HG02884 (cell line): Measurements from ENCODE around the gene IZUMO1.
"Not testable (repeated sequence)": the region's sequence is repeated elsewhere in the genome, so short reads cannot be mapped to it uniquely, and the experiment has no call there.

Experiments
- ATAC-seq: cut with Tn5 transposase; IDR thresholded peaks from one replicate; pipeline ENCODE4 v1.9.1; 2021; ENCODE audit warnings: mild to moderate bottlenecking, moderate library complexity; ENCODE audit not compliant: unreplicated experiment

The IZUMO1 gene

GRCh38 chr19:48746738-48747575 is at the start of gene IZUMO1:
Gene IZUMO1 (minus strand): TSS chr19:48746909. CDS start chr19:48745859, 1,050 bp downstream.
- ATAC-seq: no peak

- no peak for ATAC-seq
These were observed 49.0 kb upstream of the IZUMO1 start for GRCh38 chr19:48795685-48796070.

GRCh38 chr19:48795055-48795684 is 48.5 kb upstream of the IZUMO1 start:
- peak; percentile 91 for ATAC-seq

DNA sequence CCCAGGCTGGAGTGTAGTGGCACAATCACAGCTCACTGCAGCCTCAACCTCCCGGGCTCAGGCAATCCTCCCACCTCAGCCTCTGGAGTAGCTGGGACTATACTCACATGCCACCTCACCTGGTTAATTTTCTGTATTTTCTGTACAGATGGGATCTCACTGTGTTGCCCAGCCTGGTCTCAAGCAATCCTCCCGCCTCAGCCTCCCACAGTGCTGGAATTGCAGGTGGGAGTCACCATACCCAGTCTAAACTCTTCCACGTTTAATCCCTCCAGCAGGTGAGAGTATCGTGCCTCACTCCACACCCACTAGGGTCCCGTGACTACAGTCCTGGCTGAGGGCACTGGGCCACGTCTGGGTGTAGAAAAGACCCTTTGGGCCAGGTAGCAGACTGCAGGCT is 47.6 kb upstream of the IZUMO1 start:
- no peak for ATAC-seq

GRCh38 chr19:48793271-48793670 is 46.6 kb upstream of the IZUMO1 start:
- no peak for ATAC-seq

- not testable (repeated sequence) for ATAC-seq
These were observed 40.6 kb upstream of the IZUMO1 start for GRCh38 chr19:48787331-48787730.

GRCh38 chr19:48786422-48786821 is 39.7 kb upstream of the IZUMO1 start:
- not testable (repeated sequence) for ATAC-seq

DNA sequence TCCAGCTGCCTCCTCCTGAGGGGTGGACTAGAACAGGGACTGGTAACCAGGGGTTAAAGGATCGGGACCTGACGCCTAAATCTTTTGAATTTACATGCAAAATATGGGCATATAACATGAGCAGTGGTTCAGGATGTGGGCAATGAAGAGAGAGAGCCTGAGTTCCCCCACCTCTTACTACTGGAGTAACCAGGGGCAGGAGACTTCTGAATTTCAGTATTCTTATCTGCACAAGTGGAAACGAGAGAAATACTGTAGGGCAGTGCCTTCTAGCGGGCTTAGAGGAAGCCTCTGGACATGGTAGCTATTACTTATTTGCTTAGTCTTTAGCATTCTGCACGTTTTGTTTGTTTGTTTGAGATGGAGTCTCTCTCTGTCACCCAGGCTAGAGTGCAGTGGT is 37.8 kb upstream of the IZUMO1 start:
- no peak for ATAC-seq

DNA sequence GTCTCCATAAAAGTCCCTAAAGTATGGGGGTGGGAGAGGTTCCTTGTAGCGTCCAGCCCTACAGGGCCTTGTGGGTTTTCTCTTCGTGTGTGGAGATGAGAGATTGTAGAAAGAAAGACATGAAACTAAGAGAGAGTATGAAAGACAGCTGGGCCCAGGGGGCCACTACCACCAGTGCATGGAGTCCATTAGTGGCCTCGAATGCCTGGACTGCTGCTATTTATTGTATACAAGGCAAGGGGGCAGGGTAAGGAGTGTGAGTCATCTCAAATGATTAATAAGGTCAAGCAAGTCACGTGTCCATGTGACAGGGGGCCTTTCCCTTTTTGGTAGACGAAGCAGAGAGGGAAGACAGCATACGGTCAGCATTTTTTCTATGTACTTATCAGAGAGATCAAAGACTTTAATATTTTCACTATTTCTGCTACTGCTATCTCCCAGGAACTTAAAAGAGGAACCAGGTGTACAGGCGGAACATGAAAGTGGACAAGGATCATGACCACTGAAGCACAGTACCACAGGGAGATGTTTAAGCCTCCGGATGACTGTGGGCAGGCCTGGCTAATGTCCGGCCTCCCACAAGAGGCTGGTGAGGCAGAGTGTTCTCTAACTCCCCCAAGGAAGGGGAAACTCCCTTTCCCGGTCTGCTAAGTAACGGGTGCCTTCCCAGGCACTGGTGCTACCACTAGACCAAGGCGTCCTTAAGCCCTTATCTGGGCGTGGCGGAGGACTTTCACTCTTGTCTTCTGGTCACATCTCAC is 34.1 kb upstream of the IZUMO1 start:
- no peak for ATAC-seq

DNA sequence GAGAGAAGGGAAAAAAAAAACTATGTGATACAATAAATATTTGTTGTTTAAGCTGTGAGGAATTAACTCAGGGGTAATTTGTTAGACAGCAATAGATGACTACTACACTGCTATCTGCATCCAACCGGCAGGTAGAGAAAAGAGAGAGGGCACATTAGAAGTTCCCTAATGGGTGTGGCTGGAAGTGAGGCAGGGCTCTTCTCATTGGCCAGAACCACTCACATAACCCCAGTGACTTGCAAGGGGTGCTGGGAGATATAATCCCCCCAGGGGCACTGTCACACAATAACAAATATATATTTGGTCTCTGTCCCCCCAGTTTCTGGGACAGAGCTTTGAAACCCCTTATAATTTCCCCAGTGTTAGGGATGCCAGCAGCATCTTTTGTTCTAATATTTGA is 32.9 kb upstream of the IZUMO1 start:
- ATAC-seq: no peak

DNA sequence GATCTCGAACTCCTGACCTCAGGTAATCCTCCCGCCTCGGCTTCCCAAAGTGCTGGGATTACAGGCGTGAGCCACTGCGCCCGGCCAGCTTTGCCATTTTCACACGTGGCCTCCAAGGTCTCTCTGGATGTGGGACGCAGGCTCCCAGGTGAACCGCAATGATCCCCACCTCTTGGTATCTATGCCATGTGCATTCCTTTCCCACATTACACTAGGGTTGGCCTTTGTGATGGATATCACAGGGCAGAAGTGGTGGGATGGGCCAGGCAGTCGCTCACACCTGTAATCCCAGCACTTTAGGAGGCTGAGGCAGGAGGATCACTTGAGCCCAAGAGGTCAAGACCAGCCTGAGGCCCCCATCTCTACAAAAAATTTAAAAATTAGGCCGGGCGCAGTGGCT is 31.0 kb upstream of the IZUMO1 start:
- ATAC-seq: no peak

DNA sequence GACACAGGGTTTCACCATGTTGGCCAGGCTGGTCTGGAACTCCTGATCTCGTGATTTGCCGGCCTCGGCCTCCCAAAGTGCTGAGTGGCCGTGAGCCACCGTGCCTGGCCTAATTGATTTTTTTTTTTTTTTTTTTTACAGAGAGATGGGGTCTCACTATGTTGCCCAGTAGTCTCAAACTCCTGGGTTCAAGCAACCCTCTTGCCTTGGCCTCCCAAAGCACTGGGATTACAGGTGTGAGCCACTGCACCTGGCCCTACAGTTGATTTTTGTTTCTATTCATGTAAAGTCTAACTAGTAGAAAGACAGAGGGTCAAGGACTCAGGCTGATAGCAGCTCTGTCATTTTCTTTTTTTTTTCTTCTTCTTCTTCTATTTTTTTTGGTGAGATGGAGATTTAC is 30.4 kb upstream of the IZUMO1 start:
- ATAC-seq: no peak

- ATAC-seq: no peak
These were observed 25.8 kb upstream of the IZUMO1 start for GRCh38 chr19:48772503-48772953.

DNA sequence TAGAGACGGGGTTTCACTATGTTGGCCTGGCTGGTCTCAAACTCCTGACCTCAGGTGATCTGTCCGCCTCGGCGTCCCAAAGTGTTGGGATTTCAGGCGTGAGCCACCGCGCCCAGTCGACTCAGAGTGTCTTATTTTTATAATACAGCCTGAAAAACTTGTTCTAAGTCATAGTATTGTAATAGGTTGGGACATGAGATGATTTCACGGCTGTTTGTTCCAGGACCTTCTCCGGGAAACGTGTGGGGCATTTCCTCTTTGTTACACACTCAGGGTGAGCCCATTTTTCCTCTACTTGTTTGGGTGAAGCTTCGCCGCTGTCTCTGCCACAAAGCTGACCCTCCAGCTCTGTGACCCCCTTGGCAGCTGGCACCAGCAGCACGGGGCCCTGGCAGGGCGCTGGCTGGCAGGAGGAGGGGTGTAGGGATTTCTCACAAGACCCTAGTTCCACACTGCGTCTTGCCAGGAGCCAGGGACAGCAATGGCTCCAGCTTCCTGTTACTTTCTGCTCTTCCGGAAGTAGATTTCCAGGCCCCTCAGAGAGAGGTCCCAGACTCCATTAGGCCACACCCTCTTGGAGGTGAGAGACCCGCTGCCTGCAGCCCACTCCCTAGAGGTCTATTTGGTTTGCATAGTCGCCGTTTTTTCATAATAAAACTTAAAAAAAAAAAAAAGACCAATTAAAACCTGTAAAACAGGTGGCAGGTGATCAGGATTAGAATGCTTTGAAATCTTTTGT is 24.2 kb upstream of the IZUMO1 start:
- no peak for ATAC-seq

DNA sequence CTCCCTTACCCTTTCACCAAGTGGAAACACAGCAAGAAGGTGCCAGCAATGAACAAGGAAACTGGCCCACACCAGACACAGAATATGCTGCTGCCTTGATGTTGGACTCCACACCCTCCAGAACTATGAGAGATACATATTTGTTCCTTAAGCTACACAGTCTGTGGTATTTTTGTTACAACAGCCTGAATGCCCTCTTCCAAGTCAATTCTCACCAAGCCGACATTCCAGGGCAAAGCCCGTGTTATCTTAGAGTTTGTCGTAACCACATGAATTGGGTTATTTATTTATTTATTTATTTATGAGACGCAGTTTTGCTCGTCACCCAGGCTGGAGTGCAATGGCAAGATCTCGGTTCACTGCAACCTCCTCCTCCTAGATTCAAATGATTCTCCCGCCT is 23.6 kb upstream of the IZUMO1 start:
- no peak for ATAC-seq

GRCh38 chr19:48768994-48769713 is 22.4 kb upstream of the IZUMO1 start:
- no peak for ATAC-seq

- not testable (repeated sequence) for ATAC-seq
These were observed 21.6 kb upstream of the IZUMO1 start for GRCh38 chr19:48768171-48768753.

DNA sequence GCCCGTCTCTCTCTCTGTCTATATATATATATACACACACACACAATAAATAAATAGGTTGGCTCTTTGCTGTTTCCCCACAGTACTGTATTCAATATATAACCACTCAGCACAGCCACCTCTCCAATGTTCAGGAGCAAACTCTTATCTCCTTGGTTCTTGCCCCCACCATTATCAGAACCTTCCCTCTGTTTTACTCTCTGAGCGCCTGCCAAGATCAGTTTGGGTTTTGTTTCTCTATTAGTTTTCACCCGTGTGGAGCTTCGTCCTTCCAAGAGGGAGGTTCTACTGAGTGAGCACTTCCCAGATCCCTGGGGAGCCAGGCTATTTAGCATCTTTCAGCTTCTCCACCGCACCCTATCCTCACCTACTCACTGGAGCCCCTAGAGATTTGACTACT is 19.1 kb upstream of the IZUMO1 start:
- ATAC-seq: not testable (repeated sequence)

DNA sequence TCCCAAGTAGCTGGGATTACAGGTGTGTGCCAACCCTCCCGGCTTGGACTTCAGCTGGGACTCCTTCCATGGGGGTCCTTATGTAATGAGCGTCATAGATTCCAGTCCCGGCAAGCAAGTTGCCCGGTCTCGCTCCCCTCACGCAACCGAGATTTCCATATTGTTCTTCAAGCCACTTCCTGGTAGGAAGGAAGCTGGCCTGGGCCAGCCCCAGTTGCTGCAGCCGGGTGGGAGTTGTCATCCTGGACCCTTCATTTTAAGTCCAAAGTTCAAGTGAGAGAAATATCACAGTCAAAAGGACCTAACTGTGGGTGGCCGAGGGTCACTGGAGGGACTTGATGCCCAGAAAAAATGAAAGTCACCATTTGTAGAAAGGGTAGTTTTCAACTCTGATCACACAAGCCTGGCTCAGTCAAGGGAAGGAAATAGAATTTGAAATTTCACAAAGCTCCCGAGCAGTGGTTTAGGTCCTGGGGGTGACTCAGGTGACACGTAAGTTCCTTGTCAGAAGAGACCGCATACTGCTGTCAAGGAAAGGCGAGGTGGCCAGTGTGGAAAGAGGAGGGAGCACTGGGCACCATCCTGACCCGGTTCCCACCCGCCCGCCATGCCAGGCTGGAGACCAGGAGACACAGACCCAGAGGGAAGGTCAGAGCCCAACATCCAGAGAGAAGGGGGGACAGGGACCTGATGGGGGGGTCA is 13.9 kb upstream of the IZUMO1 start:
- ATAC-seq: no peak
